ENCODE measurements around the gene PIP4K2B. TPM values are rescaled to one million over a fixed set of nuclear protein-coding genes. Genes with fewer than 3 reads are reported as not detected.

PIP4K2B gene
- total and polyA plus RNA-seq, 9 of the 15 experiments (the other 6 are each of a cell fraction or from before 2014, with no cell fraction given) = 3.7 to 29.9 (median 23.0) TPM

DNA sequence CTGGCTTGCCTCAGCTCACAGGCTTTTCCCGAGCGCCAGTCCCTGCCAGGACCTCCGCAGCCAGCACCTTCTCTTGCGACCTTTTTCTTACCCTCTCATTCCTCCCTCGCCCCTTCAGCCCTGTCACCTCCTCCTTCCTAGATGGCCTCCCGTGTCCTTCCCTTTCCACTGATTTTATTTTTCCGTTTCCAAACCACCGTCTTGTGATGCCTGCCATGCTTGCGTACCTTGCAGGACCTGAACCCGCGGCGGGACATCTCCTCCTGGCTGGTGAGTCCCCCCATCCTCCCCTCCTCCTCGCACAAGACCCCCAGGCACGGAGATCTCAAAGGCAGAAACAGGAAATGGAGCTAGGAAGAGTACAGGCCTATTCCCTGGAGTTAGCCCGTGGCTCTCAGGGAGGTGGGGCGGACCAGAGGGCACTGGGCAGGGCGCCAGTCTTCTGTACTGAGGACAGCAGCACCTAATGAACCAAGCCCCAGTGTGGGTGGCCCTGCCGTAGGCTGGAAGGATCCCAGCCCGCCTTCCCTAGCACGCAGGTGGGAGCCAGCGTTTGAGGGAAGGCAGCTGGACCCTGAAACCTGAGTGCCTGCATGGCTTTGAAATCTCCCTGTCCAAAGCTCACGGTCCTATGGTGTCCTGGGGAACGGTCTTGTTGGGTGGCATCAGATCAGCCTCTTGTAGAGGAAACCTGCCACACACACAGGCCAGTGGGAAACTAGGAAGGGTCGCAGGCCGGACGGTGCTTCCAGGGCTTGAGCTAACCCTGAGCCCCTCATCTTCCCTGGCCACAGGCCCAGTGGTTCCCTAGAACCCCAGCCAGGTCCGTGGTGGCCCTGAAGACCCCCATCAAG, 68.6 kb downstream of the PIP4K2B start (continued):
- 0 out of 2 replicates have a peak, but pooled peaks have one; percentile 46 for TF ChIP-seq MYNN (IDR thresholded peaks at IDR 0.05)
- TF ChIP-seq MYNN (CRISPR knock-in tag; IDR thresholded peaks at IDR 0.05) = no peak
- TF ChIP-seq ZNF561 (CRISPR knock-in tag; conservative IDR thresholded peaks at IDR 0.05) = no peak
- no peak for TF ChIP-seq RBM14 (IDR thresholded peaks at IDR 0.05; ENCODE audit: borderline replicate concordance, insufficient read depth, low read depth, low read length)
- peak; percentile 60; the same call in 1 of the 2 replicates for TF ChIP-seq LARP7 (IDR thresholded peaks at IDR 0.05)
- peak; percentile 39; the same call in 1 of the 2 replicates for TF ChIP-seq SMARCE1 (IDR thresholded peaks at IDR 0.05)
- no peak for TF ChIP-seq TCF7L2 (IDR thresholded peaks at IDR 0.05; ENCODE audit: low read depth, low read length)
- TF ChIP-seq, protein P1, sequence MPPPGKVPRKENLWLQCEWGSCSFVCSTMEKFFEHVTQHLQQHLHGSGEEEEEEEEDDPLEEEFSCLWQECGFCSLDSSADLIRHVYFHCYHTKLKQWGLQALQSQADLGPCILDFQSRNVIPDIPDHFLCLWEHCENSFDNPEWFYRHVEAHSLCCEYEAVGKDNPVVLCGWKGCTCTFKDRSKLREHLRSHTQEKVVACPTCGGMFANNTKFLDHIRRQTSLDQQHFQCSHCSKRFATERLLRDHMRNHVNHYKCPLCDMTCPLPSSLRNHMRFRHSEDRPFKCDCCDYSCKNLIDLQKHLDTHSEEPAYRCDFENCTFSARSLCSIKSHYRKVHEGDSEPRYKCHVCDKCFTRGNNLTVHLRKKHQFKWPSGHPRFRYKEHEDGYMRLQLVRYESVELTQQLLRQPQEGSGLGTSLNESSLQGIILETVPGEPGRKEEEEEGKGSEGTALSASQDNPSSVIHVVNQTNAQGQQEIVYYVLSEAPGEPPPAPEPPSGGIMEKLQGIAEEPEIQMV (tag; conservative IDR thresholded peaks at IDR 0.05; ENCODE audit: low read depth) = no peak
- TF ChIP-seq, protein P2, sequence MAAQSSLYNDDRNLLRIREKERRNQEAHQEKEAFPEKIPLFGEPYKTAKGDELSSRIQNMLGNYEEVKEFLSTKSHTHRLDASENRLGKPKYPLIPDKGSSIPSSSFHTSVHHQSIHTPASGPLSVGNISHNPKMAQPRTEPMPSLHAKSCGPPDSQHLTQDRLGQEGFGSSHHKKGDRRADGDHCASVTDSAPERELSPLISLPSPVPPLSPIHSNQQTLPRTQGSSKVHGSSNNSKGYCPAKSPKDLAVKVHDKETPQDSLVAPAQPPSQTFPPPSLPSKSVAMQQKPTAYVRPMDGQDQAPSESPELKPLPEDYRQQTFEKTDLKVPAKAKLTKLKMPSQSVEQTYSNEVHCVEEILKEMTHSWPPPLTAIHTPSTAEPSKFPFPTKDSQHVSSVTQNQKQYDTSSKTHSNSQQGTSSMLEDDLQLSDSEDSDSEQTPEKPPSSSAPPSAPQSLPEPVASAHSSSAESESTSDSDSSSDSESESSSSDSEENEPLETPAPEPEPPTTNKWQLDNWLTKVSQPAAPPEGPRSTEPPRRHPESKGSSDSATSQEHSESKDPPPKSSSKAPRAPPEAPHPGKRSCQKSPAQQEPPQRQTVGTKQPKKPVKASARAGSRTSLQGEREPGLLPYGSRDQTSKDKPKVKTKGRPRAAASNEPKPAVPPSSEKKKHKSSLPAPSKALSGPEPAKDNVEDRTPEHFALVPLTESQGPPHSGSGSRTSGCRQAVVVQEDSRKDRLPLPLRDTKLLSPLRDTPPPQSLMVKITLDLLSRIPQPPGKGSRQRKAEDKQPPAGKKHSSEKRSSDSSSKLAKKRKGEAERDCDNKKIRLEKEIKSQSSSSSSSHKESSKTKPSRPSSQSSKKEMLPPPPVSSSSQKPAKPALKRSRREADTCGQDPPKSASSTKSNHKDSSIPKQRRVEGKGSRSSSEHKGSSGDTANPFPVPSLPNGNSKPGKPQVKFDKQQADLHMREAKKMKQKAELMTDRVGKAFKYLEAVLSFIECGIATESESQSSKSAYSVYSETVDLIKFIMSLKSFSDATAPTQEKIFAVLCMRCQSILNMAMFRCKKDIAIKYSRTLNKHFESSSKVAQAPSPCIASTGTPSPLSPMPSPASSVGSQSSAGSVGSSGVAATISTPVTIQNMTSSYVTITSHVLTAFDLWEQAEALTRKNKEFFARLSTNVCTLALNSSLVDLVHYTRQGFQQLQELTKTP (IDR thresholded peaks at IDR 0.05; ENCODE audit: low read depth in 1 of 2, partially characterized antibody in 2 of 2) = peak in 1 of 2 experiments; percentile 92
- no peak for TF ChIP-seq FOXJ2 (tag; IDR thresholded peaks at IDR 0.05)
- TF ChIP-seq ELF1 (tag; IDR thresholded peaks at IDR 0.05) = no peak
- TF ChIP-seq, protein P3, sequence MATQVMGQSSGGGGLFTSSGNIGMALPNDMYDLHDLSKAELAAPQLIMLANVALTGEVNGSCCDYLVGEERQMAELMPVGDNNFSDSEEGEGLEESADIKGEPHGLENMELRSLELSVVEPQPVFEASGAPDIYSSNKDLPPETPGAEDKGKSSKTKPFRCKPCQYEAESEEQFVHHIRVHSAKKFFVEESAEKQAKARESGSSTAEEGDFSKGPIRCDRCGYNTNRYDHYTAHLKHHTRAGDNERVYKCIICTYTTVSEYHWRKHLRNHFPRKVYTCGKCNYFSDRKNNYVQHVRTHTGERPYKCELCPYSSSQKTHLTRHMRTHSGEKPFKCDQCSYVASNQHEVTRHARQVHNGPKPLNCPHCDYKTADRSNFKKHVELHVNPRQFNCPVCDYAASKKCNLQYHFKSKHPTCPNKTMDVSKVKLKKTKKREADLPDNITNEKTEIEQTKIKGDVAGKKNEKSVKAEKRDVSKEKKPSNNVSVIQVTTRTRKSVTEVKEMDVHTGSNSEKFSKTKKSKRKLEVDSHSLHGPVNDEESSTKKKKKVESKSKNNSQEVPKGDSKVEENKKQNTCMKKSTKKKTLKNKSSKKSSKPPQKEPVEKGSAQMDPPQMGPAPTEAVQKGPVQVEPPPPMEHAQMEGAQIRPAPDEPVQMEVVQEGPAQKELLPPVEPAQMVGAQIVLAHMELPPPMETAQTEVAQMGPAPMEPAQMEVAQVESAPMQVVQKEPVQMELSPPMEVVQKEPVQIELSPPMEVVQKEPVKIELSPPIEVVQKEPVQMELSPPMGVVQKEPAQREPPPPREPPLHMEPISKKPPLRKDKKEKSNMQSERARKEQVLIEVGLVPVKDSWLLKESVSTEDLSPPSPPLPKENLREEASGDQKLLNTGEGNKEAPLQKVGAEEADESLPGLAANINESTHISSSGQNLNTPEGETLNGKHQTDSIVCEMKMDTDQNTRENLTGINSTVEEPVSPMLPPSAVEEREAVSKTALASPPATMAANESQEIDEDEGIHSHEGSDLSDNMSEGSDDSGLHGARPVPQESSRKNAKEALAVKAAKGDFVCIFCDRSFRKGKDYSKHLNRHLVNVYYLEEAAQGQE (IDR thresholded peaks at IDR 0.05; ENCODE audit: borderline replicate concordance) = no peak
- TF ChIP-seq, protein P3 (CRISPR knock-in tag; IDR thresholded peaks at IDR 0.05; ENCODE audit: low read depth) = no peak
- TF ChIP-seq U2AF1 (optimal IDR thresholded peaks at IDR 0.05; ENCODE audit: low read depth, low read length) = no peak
